ENCODE results near the gene MAD2L1.
A peak's percentile ranks its signal among the peaks of the same experiment; 100 is the strongest.

- TF ChIP-seq CTCF (conservative IDR thresholded peaks at IDR 0.05; ENCODE audit: low read length) (peak; percentile 87), EZH2phosphoT487 (IDR thresholded peaks at IDR 0.05; ENCODE audit: borderline replicate concordance, low read depth, low read length) (no peak)
Measured at GRCh38 chr4:120071192-120071795, 4.6 kb upstream of the MAD2L1 start.

Measured in OCI-LY7 (cell line).